ENCODE data around the gene SH2D1B.

SH2D1B gene

GRCh38 chr1:162397943-162398560 lies 13.9 kb downstream of the SH2D1B start:
- no peak for DNase-seq

GRCh38 chr1:162397039-162397448 lies 14.9 kb downstream of the SH2D1B start:
- DNase-seq, result no peak

GRCh38 chr1:162396201-162396906 lies 15.6 kb downstream of the SH2D1B start:
- no peak for DNase-seq

- DNase-seq, result no peak
Measured at GRCh38 chr1:162391790-162392563, 20.0 kb downstream of the SH2D1B start.

DNA sequence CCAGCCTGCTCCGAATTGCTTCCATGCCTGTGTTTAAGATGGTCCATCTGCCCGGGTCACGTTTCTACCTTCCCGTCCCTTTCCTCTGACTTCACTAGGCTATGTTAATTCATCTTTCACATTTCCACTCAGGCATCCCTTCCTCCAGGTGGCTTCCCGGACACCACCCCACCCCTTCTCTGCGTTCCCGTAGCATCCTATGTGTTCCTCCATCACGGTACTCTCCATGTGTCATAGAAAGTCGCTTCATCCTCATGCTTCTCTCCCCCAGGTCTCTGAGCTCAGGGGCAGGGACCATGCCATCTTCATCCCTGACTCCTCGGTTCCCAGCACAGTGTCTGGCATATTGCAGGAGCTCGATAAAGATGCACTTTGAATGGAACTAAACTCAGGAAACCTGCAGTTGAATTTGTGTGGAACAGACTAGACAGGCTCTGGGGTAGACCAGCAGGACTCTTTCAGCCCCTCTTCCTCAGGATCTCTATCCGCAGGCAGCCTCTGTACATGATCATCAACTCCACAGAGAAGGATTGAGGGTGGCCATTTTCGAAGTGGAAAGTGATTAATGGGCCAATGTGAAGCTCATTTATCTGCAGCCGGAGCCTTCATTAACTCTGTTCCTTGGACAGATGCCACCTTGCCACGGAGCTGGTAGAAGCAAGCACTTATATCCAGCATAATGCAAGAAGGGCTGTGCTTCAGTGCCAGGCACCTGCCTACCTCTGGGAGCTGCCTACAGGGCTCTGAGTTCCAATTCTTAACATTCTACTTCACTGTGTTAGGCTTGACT lies 21.3 kb downstream of the SH2D1B start:
- DNase-seq, result no peak

DNA sequence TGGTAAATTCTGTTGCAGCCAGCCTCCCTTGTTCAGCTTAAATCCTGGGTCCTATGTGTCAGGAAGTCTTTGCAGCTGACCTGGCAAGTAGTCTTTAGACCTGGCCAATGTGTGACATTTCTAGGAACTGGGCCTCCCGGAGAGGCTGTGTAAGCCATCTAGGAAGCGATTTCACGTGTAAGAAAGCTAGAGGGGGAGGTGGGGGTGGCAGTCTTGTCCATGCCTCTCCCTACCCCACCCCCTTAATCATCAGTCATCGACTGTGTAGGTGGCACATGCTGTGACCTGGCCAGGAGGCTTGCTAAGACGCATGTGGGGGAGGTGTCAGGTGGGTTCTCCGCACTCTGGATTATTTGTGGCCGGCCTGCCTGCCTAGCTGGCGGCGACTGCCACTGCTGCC lies 22.0 kb downstream of the SH2D1B start:
- no peak for DNase-seq

DNA sequence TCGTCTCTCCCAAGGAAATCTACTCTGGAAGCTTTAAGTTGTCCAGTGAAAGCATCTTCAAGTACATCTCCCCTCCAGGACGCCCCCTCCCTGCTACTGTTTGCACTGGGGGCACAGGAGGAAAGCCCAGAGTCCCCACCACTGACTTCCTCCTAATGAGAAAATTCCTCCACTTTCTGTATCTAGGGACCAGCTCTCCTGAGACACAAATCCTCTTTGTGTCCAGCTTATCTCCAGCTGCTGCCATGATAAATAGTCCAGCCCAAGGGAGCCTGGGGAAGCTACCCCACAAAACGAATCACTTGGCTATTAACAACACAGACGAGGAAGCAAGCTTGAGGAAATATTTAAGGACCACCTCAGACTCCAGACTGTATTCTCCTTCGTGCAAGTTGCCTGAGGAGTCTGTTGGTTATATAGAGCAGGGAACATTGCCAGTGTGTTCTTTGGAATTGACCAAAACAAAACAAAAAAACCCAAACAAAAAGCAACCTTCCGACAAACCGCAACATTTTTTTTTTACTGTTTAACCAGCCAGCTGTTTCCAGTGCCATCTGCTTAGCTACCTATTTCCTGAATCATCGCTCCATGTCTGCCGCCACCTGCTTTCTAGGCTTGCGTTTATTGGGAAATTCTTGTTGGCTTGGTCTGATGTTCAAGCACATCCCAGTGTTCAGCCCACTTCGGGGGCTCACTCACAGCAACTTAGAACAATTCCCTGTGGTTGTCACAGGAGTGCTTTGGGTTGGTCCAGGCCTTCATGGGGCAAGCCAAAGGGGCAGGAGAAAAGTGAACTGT lies 22.7 kb downstream of the SH2D1B start:
- no peak for DNase-seq

DNA sequence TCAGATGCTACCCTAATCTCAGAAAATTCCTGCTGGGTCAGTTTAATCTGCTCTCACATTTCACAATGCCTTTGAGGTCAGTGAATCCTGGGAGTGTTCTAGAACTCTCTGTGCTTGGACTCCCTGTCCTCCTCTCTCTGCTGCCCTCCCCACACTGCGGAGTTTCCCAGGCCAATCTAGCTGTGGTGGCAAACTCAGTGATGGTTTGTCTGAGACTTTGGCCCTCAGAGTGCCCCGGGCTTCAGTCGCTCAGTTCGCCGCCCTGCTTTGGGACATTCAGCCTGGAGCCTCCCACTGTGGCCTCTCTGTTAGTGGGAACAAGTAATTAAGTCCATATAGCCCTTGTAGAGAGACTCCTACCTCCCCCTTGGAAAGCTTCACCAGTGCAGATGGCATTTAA lies 23.3 kb downstream of the SH2D1B start:
- no peak for DNase-seq

- DNase-seq, result no peak
Measured at GRCh38 chr1:162388083-162388594, 23.8 kb downstream of the SH2D1B start.

- no peak for DNase-seq
Measured at GRCh38 chr1:162387226-162388082, 24.5 kb downstream of the SH2D1B start.

DNA sequence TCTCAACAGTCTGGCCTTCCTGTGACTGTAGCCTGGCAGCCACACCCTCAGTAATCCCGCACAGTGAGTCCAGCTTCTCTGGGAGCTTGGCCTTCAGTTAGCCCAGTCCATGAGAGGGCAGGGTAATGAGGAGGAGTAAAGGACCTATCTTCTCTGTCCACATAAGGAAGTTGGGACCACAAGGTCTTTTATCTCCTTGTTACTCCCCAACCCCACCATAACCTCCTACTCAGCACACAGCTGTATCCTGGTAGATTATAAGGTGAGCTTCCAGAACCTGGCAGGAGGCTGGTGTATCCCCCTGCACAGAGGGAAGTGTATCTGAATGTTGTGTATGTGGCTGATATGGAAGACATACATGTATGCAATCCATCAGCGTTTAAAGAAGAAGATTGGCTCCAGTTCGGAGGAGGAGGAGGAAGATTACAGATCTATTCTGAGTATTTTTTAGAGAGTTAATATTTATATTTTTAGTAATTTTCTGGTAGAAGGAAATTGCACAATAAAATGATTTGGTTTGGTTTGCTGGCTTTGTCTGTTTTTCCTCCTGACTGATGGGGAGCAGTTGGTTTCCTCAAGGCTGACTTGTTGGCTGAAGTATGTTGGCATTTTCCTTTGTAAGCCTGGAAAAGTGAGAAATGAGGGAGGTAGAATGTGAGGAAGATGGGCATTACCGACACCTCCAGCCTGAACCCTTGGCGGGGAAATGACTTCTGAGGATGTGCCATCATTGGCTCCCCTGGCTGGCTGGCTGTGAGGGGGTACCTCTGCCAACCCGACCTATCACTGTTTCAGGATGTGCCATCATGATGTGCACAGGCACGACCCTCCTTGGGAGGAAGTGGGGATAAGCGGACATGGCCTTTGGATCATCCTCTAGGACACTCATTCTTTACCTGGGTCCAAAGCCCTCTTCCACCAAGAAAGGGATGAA lies 25.4 kb downstream of the SH2D1B start:
- no peak for DNase-seq

GRCh38 chr1:162385702-162386101 lies 26.2 kb downstream of the SH2D1B start:
- no peak for DNase-seq

DNA sequence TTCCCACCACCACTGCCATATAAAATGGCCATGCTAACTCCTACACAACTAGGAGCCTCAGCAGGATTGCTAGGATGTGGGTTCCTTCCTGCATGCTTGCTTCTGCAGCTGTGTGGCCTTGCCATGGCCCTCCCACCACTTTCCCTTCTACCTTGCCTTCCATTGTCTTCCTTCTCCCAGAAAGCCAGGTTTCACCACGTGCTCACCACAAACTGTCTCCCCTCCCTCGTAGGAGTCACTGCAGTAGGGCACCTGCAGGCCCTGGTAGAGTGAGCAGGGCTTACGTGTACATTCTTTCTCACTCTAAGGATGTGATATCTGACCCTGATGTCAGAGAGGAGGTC lies 26.7 kb downstream of the SH2D1B start:
- no peak for DNase-seq

DNA sequence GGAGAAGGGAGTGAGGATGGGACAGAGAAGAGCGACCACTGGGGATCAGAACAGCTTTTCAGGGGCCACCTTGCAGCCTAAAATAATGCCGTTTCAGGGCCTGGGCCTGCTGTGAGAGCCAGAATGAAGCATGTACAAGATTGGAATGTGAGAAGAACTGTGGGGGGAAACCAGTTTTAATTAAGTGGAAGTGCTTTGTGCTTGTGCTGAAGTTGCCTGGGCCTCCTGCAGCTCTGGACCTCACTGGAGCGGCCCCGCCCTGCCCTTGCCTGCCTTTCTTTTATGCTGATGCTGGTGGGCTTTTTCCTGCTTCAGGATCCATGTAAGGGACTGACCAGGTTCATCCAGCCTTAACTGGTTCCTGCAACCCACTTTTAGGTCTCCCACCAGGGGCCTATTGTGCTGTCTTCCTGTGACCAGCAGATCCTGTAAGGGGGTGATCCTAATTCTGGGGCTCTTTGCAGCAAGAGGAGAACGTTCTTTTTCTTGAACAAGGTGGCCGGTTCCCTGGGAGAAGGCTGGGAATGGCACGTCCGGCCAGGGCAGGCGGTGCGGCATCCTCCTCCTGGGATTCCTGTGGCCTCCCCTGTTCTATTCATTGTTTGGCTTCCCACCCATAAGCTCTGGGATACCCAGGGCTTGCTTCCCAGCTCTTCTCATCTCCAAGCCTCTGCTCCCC lies 27.2 kb downstream of the SH2D1B start:
- DNase-seq, result no peak

DNA sequence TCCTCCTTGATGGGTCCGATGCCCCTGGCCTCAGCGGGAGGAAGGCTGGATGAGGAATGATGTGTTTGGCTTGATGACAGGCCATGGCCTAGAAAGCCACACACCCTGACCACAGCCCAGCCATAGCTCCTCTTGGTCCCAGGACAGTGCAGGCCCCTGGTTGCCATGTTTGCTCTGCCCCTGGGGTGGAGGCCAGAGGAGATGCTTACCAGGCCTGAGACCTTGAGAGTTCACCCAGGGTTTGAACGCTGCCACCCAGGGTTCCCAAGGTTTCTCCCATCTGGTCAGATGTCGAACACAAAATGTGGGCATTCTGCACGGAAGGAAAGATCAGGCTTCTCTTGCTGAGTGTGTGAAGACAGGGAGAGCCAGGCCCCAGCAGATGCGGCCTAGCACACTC lies 27.8 kb downstream of the SH2D1B start:
- no peak for DNase-seq

GRCh38 chr1:162383516-162383915 lies 28.4 kb downstream of the SH2D1B start:
- no peak for DNase-seq

- DNase-seq, result no peak
Measured at GRCh38 chr1:162383091-162383490, 28.8 kb downstream of the SH2D1B start.

DNA sequence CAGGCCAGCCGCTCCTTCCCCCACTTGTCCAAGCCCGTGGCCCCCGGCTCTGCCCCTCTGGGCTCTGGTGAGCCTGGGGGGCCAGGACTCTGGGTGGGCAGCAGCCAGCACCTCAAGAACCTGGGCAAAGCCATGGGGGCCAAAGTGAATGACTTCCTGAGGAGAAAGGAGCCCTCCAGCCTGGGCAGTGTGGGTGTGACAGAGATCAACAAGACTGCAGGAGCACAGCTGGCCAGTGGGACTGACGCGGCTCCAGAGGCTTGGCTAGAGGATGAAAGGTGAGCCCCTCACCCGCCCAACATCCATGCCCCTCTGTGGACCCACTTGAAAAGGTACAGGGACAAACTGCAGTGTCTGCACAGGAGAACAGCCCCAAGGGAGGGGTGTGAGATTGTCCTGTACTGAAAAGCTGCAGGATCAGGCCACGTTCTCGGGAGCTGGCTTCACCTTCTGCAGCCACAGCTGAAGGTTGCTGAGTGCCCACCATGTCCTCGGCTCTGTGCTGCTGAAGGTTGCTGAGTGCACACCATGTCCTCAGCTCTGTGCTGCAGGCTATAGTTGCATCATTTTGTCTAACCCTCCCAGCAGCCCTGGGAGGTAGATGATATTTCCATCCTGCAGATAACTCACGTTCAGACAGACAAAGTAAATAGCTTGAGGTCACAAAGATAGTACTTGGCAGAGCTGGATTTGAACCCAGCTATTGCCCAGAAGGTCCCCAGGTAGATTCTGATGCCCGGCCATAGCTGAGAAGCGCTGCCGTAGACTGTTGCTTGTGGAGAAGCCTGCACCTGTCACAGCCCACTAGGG lies 29.8 kb downstream of the SH2D1B start:
- DNase-seq, result no peak

DNA sequence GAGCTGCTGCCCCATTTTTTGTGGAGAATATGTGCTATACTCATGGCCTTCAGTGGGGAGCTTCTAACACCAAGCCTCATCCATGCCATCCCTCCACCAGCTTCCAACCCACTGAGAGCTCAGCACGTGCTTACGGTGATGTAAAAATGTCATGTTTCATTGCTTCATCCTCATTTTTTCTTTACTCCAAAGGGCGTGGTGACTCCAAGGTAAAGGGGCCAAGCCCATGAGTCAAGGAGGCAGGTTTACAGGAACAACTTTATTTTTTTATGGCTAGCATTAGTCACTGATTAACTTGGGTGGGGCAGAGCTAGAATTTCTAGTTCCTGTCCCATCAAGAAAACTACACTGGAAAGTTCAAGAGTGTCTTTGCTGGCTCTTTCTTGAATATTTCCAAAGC lies 30.6 kb downstream of the SH2D1B start, which contains the start of gene C1orf226:
C1orf226 (plus strand) TSS at position 346 of the 400 bp plus-strand sequence. CDS start 174 bp downstream, outside the sequence.
- DNase-seq, result no peak
